HG03575 (cell line): ENCODE data around the gene TRIM29.

Experiments used
- ATAC-seq: cut with Tn5 transposase; IDR thresholded peaks from one replicate; pipeline ENCODE4 v1.9.1; 2021; ENCODE audit not compliant: unreplicated experiment, insufficient number of reproducible peaks, low FRiP score; ENCODE audit errors: extremely low read depth

TRIM29 gene

DNA sequence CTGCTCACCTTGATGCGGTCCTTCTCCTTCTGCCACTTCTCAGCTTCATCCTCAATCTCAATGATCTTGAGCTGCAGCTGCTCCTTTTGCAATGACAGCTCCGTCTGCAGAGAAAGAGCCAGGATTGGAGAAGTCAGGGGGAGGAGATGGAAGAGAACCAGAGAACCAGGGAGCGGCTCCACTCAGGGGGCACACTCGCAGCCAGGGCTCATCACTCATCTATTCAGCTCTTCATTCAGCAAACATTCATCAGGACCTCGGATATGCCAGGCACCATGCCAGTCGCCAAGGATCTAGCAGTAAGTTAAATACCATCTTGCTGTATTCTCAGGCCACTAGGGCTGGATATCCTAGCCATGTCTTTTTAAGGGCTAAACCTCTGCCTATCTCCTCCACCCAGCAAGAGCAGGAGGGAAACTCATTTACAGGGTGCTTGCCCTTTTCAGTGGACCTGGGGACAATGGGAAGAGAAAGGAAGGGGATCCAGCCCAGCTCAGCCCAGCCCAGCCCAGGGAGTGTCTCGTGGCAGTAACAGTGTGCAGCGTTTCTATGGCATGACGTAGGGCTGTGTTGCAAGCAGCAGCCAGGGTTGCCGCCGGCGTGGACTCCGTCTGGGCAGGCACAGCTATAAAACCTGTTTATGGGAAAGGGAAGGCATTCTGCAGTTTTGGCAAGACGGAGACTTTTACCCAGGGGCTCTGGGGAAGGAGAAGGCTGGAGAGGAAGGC is 9.4 kb downstream of the TRIM29 start:
- ATAC-seq, result no peak

DNA sequence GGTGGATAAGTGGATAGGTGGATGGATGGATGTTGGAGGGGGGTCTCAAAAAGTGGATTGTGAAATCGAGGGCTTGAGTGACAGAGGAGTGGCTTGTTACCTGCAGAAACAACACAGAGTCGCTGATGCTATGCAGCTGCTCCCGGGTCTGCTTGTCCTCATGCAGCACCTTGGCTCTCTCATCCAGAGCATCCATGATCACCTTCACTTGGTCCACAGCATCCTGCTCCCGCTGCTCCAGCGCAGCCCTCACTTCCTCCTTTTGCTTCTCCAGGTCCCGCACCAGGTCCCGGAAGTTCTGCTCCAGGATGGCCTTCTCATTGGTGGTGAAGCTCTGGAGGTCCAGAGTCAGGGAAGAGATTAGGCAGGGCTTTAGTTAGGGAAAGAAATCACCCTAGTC is 10.7 kb downstream of the TRIM29 start:
- ATAC-seq, result no peak

DNA sequence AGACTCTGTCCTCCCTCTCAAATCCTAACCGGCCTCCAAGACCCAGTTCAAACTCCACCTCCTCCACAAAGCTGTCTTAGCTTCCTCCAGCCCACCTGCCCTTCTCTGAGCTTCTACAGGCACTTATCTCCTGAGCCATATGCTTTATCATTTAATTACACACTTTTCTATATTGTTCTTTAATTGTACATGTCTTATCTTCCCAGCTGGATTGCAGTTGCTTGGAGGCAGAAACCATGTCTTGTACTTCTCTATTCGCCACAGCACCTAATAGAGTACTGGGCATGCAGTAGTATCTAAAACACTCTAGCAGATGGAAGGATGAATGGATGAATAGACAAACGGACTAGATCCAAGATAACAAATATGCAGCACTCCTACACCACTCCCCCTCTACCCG is 11.3 kb downstream of the TRIM29 start:
- ATAC-seq, result no peak

DNA sequence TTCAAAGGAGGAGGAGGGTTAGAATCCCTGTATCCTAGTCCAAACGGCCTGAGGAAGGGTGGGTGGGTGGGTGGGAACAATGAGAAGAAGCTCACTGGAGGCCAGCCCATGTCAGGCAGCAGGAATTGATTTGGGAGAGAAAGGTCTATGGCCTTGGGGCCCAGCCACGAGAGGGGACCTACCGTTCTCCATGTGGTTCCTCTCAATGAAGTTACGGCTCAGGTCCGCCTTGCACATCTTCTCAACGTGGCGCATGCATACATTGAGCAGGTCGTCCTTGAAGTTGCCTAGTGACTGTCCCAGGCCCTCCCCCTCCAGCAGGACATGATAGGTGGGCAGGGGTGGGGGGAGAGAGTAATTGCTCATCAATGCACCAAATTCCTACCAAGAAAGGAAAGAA is 12.4 kb downstream of the TRIM29 start:
- no peak for ATAC-seq

DNA sequence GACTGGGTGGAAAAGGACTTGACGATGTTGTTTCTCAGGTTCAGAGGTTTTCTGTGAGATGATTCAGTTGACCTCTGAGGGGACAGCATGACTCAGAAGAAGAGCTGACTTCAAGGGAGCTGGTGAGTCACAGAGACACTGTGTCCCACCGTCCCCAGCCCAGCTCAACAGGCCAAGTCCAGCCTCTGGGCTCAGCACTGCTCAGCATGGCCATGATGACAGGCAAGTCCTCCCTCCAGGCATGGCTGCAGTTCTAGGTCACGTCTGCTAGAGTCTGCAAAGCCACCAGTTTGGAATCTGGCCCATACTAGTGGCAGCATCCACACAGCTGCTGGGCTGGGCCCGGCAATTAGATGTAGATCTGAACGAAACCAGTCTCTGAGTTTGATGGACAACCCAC is 12.9 kb downstream of the TRIM29 start:
- no peak for ATAC-seq

DNA sequence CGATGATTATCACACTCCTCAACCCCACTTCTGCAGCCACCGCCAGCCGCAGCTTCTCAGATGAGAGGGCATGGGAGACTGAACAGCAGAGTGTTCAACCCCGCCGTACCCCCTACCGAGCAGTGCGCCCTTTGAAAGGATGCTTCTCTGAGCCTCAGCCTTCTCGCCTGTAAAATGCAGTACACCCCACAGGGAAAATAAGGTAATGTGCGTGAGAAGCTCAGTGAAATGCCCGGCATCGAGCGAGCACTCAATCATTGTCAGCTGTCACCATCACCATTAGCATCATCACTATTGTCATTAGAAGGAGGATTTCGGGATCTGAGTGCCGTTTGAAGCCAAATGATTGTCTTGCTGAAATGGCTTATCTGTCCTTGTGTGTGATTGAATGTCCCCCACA is 13.6 kb downstream of the TRIM29 start:
- no peak for ATAC-seq

DNA sequence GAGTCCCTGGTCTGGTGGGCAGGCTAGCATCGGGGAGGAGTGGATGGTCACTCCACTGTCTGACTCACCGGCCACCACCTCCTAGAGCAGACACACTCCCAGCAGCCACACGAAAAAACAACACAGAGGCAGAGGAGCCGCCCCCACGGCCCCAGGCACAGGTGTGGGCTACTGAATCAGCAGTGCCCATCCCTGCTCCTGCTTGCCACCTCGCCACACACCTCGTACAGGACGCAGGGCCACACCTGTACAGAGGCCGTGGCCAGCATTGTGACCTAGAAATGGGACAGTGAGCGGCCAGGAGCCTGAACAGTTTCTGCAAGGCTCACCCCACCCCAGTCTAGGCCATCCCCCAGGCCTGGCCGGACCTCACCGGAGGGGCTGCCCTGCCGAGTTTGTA is 14.0 kb downstream of the TRIM29 start:
- no peak for ATAC-seq

DNA sequence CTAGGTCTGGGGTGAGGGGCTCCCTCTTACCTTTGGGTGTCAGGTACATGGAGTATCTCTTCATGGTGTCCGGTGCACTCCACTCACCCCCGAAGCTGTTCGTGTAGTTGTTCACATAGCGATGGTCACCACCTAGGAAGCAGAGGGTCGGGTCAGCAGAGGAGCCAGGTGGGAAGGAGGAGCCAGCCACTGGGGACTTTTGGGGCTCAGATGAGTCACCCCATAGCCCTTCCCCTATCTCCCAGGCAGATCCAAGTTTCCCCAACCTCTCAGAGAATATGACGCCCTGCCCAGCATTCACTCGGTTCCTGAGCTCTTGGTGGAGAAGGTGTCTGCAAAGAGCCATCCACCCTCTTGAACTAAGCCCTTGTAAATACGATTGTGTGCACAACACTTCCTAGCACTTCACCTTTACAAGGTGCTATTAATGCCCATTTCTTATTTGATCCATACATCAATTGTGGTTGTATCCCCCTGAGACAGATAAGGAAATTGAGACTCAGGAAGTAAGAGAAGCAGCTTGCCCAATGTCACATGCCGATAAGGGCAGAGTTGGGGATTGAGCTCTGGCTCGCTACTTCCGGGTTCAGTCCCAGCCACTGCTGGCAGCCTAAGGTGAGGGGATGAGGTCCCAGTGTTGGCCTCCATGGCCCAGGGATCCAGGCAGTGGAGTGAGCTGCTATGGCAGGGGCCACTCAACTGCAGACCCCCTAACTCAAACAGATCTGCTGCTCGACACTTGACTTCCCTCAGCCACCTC is 14.8 kb downstream of the TRIM29 start:
- ATAC-seq, result no peak

DNA sequence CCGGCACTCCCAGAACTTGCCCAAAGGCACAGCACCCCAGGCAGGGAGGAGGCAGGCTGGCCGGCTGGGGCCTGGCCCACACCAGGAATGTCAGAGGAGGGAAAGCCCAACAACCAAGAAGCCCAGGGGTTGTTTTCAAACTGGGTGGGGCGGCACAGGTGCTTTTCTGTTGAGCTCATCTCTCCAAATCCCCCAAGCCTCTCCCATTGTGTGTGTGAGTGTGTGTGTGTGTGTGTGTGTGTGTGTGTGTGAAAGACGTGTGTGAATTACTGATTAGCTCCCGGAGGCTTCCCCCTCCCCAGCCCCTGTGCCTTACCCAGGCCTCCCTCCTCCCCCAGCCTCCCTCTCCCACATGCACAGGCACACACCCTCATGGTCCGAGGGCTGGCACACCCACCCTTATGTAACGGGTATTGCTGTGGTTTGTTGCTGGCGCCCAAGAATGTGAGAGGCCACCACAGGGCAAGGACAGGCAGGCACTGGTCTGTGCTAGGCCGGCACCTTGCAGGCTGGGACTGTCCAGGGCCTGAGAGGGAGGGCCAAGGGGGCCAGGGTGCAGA is 15.9 kb downstream of the TRIM29 start:
- no peak for ATAC-seq

DNA sequence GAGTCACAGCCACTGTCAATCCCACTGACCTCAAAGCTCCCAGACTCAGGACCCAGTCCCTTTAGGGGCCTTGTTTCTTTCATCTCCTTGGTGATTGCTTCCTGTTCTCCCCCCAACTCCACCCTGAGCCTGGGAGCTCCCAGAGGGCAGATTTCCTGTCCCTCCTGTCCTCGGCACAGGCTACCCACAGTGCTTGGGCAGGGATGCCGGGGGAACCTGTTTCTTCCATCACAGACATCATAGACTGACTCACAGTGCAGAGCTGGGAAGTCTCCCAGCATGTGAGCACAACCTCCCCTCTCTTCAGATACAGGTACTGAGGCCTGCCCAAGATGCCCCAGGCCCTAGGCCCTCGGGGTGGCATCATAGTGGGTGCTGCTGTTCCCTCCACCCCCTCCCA is 16.6 kb downstream of the TRIM29 start:
- ATAC-seq, result no peak

DNA sequence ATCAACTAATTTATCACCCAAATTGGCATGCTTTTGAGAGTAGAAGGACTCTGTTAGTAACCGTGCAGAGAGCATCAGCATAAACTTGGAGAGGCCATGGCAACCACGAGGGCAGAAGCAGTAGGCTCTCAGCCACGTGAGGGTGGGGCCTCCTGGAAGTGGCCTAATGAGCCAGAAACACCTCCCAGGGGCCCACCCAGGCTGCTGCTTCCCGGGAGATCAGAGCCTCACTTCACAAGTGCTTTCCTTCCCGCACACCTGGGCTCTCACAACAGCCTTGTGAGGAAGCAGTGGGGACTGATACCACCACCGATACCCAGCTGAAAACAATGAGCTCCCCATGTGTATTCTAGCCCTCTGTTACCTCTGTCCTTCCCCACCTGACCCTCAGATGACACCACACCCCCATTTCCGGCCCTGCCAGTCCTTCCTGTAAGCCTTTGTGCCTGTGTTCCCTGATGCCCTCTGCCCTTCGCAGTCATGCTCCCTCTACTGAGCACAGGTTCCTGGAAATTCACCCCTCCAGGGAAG is 17.0 kb downstream of the TRIM29 start:
- ATAC-seq, result no peak

DNA sequence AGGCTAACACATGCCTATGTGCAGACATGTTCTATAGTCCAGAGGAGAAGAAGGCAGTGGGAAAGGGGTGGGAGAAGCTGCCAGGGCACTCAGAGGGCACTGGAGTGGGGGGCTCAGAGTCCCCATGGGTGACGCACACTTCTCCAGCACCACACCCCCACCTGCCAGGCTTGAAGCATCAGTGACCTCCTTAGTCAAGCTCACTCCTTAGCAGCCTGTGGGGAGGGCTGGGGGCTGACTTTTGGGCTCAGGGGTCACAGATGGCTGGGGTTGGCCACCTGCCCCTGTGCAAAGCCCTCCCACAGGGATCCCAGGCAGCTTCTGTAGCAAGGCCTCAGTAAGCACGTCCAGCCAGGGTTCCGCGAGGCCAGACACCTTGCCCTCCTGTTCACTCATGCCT is 18.8 kb downstream of the TRIM29 start:
- no peak for ATAC-seq

DNA sequence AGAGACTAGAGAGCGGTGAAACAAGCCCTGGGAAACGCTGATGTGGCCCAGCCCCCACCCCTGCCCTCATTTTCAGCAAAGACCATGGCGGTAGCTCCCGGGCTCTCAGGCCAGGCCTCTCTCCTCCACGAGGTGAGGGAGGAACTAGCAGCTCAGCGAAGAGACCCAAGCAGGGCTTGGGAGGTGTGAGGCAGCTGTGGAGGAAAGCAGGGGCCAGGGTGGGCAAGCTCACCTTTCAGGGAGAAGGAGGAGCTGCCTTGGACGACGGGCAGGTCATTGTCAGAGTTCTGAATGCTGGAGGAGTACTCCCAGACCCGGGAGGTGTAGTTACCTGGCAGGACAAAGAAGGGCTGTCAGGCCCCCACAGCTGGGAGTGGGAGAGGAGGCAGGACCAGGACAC is 19.9 kb downstream of the TRIM29 start:
- no peak for ATAC-seq

DNA sequence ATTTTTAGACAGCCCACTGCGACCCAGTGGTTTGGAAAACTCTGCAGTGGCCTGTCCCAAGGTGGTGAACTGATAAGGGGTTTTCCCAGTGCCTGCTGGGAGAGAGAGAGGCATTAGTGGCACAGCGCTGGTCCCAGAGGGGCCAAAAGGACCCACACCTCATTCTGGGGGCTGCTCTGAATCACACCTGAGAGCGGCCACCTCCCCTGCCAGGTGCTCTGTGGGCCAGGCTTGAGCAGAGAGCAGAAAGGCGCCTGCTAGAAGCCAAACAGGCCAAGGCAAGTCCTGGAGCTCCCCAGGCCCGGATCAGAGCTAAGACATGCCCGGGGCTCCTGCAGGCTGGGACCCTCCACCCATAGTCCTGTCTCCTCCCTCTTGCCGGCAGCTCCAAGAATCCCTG is 20.9 kb downstream of the TRIM29 start:
- ATAC-seq, result no peak

DNA sequence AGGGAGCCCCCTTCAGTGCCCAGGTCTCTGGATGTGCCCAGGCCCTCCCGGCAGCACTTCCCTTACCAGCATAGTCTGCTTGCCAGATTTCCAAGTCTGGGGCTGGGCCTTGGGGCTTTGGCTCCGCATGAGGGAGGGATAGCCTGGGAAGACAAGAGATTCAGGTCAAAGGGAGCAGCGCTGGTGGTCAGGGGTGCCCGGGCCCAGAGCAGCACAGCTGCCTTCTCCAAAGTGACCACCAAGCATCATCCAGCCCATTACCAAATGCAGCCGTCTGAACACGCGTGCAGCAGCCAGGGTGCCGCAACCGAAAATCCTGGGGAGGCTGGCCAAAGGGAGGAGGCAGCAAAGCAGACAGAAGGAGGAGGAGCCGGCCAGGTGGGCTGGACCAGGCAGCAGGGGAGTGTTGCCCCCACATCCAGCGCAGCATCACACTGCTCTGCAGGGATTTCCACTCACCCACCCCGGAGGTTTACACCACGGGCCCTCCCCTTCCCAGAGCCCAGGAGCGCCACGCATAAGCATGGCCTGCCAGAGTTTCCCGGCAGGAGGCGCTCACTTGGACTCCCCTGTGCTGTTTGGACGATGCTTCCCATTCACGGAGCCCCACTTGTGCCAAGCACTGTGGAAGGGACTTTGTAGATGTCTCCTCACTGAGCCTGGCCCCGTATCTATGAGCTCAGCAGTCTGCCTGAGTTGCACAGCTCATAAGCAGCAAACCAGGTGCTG is 22.5 kb downstream of the TRIM29 start:
- ATAC-seq, result no peak

DNA sequence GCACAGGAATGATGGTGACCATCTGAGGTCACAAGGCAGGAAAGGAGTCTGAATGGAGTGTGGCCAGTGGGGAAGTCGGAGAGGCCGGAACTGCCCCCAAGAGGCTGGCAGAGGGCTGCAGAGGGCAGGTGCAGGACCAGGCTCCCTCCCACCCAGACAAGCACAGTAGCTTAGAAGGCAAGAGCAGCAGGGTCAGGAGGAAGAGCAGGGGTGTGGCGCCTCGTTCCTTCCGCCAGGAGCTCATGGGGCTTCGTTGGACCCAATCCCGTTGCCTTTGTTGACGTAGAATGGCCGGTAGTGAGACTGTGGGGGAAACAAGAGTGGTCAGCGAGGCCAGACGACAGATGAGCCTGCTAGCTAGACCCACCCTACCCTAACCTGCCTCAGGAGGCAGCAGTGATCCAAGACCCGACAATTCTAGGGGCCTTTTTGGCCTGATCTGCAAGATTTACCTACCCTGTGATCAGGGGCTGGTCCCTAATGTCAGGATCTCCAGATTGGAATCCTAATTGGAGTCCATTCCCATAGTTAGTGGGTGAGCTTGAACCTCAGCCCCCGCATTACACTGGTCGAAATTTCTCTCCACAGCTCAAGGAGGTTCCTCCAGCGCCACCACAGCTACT is 25.6 kb downstream of the TRIM29 start:
- no peak for ATAC-seq

DNA sequence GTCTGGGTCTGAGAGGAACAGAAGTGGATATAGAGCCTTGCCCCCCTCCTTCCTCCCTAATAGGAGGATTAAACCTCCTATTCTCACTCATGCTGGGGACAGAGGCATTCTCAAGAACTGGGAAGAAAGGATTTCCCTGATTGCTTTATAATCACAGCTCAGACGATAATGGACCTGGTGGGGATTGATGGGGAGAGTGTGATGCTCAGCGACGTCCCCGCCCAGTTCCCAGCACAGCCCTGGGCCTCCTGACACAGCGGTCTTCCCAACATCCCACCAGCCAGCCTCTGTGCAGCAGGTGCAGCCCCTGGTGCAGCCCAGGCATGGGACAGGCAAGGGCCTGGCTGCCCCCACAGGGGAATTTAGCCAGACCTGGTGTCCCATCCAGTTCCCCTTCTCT is 28.4 kb downstream of the TRIM29 start:
- no peak for ATAC-seq

DNA sequence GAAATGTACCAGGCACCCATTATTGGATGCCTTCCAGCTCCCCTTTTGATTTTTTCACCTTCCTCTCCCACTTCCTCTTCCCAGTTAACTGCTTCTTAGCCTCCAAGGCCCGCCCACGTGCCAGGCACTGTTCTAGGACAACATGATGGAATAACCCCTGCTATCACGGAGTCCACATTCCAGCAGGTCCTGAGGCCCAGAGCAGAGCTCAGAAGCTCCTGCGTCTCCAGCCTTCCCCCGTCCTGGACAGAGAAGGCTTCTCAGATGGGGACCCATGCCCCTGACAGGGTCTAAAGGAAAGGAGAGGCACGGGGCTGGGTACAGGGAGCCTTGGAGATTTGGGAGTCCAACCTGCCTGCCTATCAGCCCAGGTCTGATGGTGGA is 29.1 kb downstream of the TRIM29 start:
- ATAC-seq, result no peak

DNA sequence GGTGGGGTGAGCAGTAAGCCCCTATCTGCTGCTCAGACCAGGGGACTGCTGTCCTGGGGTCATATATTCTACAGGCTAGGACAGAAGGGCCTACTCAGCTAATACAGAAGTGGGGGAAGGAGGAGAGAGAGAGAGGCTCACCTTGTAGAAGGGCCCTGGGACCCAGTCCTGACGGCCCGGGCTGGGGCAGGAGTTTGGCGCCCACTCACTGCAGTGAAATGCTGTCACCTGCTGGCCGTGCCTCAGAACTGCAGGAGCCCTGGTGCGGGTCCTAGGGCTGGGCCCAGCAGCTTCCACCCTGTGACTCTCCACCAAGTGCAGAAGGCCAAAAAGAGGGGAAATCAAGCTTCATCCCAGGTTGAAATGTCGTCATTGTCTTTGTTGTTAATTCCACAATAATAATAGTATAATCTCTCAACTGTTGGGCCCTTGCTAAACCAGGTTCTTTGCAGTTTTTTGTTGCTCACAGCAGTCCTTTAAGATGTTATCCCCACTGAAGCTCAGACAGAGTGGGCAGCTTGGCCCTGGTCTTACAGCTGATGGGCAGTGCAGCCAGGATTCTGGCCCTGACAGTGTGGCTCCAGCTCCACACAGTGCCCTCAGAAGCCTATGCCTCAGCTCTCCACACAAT is 29.6 kb downstream of the TRIM29 start:
- ATAC-seq, result no peak
